ENCODE data around the gene CTIF.

DNA sequence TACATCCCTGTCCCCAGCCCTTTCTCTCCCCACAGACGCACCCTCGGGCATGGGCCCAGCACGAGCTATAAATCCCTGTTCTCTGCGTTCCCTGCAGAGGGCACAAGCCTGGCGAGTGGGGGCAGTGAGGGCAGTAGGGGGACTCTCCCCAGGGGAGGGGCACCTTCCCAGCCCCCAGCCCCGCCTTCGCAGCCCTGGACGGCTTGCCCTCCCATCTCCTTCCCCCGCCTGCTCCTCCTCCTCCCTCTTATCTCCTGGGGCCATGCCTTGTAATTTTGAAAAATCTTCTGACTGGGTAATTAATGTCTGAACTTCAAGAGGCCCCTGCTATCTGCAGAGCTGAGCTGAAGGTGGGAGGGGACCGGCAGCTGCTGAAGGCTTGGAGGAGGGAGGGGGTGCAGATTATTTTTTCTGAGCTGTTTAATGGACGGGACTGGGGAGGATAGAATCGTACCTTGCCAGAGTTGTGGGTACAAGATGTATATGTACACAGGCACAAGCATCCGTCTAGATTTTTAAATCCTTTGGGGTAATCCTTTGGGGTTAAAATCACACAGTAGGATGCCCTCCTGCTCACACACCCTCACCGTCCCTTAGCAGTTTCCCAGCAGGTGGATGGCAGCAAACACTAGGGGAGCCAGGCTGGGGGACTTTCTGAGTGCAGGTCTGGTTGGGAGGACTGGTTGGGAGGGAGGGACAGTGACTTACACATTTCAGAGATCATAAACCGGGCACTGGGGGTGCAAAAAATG is 290.0 kb downstream of the CTIF start:
- TF ChIP-seq, protein P1, sequence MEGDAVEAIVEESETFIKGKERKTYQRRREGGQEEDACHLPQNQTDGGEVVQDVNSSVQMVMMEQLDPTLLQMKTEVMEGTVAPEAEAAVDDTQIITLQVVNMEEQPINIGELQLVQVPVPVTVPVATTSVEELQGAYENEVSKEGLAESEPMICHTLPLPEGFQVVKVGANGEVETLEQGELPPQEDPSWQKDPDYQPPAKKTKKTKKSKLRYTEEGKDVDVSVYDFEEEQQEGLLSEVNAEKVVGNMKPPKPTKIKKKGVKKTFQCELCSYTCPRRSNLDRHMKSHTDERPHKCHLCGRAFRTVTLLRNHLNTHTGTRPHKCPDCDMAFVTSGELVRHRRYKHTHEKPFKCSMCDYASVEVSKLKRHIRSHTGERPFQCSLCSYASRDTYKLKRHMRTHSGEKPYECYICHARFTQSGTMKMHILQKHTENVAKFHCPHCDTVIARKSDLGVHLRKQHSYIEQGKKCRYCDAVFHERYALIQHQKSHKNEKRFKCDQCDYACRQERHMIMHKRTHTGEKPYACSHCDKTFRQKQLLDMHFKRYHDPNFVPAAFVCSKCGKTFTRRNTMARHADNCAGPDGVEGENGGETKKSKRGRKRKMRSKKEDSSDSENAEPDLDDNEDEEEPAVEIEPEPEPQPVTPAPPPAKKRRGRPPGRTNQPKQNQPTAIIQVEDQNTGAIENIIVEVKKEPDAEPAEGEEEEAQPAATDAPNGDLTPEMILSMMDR (IDR thresholded peaks at IDR 0.05 in 8 of 11, conservative IDR thresholded peaks at IDR 0.05 in 3 of 11): no peak
- no peak for TF ChIP-seq POLR2A (IDR thresholded peaks at IDR 0.05)
